ENCODE data around the gene KNSTRN.

- TF ChIP-seq CTCF (conservative IDR thresholded peaks at IDR 0.05): no peak
- no peak for TF ChIP-seq ZFX (IDR thresholded peaks at IDR 0.05)
These were observed 28.8 kb upstream of the KNSTRN start for GRCh38 chr15:40353697-40354096.
